ENCODE measurements around the gene COL23A1. TPM values are rescaled to one million over a fixed set of nuclear protein-coding genes. Genes with fewer than 3 reads are reported as not detected.

COL23A1 gene
- total and polyA plus RNA-seq, 2 of the 8 experiments (the other 6 are each of a cell fraction or from before 2014, with no cell fraction given): 3.1 to 4.7 TPM

DNA sequence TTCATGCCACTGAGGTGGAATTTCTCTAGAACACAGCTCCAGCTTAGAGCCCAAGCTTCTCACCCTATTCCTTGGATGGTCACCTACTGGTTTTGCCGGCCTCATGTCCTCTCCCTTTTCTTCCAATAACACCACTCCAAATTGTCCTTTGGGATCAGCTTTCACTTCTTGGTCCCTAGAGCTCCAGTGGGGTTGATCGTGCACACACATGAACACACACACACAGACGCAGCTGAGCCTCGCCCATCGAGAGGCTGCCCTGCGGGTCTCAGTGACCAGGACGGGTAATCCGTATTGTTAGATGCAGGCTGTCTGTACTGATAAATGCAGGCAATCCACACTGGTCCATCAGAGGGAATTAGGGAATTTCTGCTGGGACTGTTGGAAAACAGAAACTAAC lies 6.9 kb downstream of the COL23A1 start:
- Histone ChIP-seq H2BK12ac (ENCODE audit: low read depth, low read length) (no peak overlapping the region), H2BK120ac (replicated peaks; ENCODE audit: low read depth, low read length) (no peak overlapping the region), H3K9ac (replicated peaks in 1 of 4; ENCODE audit: extremely low read depth in 1 of 4, low read depth in 3 of 4, low read length in 3 of 4) (no peak overlapping the region), H3K4me1 (replicated peaks in 1 of 4; ENCODE audit: control insufficient read depth in 3 of 4, insufficient read depth in 4 of 4, low read length in 3 of 4) (peaks cover 0 to 4% (median 2%) of the 10 kb centered on the region in 4 experiments; a peak in 2 of 7 replicates), H4K91ac (replicated peaks; ENCODE audit: insufficient read length, low read length) (no peak overlapping the region), H3K36me3 (ENCODE audit: control insufficient read depth in 2 of 4, insufficient read depth in 4 of 4, low read length in 3 of 4) (no peaks in the 10 kb centered on the region), H3K14ac (ENCODE audit: insufficient read length) (no peak overlapping the region), H2AFZ (ENCODE audit: low read length) (no peak overlapping the region), H3K4ac (replicated peaks; ENCODE audit: insufficient read length, low read depth, low read length) (no peak overlapping the region), H3K56ac (replicated peaks; ENCODE audit: insufficient read length, low read depth, low read length) (no peak overlapping the region), H3K23me2 (ENCODE audit: low read depth, low read length) (no peaks in the 10 kb centered on the region), H4K8ac (ENCODE audit: extremely low read depth, insufficient read depth, low read length) (no peak overlapping the region), H2AK5ac (ENCODE audit: low read depth, low read length) (no peak overlapping the region), H3K23ac (ENCODE audit: insufficient read length) (no peak overlapping the region), H3K4me3 (ENCODE audit: extremely low read depth in 1 of 4, insufficient read depth in 2 of 4, low read depth in 3 of 4, low read length in 4 of 4) (no peak overlapping the region), H3K9me3 (ENCODE audit: insufficient read depth in 2 of 2, low read depth in 1 of 2, low read length in 1 of 2) (peaks cover 2 to 3% of the 10 kb centered on the region in 2 experiments; a peak in 2 of 4 replicates), H4K5ac (ENCODE audit: insufficient read length, low read depth, low read length) (no peak overlapping the region), H3K79me2 (ENCODE audit: control insufficient read depth in 1 of 2, insufficient read depth in 2 of 2, low read length in 2 of 2) (no peaks in the 10 kb centered on the region), H3K27me3 (replicated peaks in 1 of 4; ENCODE audit: control insufficient read depth in 3 of 4, extremely low read depth in 1 of 4, insufficient read depth in 3 of 4, low read length in 3 of 4) (peaks cover 0 to 9% (median 5%) of the 10 kb centered on the region in 4 experiments; a peak in 4 of 7 replicates), H3K27ac (ENCODE audit: low read depth, low read length) (no peak overlapping the region), H2BK20ac (ENCODE audit: low read length) (no peak overlapping the region), H3K79me1 (ENCODE audit: low read depth, low read length) (no peaks in the 10 kb centered on the region), H3K18ac (ENCODE audit: extremely low read depth, low read length) (no peak overlapping the region), H3K4me2 (ENCODE audit: insufficient read depth in 1 of 2, low read depth in 2 of 2, low read length in 2 of 2) (no peak overlapping the region), H4K20me1 (replicated peaks in 1 of 2; ENCODE audit: control insufficient read depth in 1 of 2, insufficient read depth in 2 of 2, low read length in 2 of 2) (peaks cover 0 to 2% of the 10 kb centered on the region in 2 experiments), H2BK15ac (ENCODE audit: low read length) (no peak overlapping the region), H2BK5ac (ENCODE audit: low read depth, low read length) (no peak overlapping the region)
- TF ChIP-seq BRCA1 (IDR thresholded peaks at IDR 0.05; ENCODE audit: low read depth, low read length) (no peak), FOSL1 (IDR thresholded peaks at IDR 0.05; ENCODE audit: insufficient read depth, low read depth, low read length) (no peak), HDAC6 (IDR thresholded peaks at IDR 0.05; ENCODE audit: low read depth, low read length) (no peak)
- CTCF ChIA-PET (ENCODE audit: partially characterized antibody): interaction anchor here (0.7 to 2.7 kb wide), 9 partner anchors 9 to 348 kb away, joined by 3 to 12 read pairs (median 5); no protein-coding TSS in a partner anchor
- DNase-seq (ENCODE audit: low read depth in 1 of 2, low spot score in 2 of 2): no peak
- POLR2A ChIA-PET (ENCODE audit: partially characterized antibody): no interaction called here
- no peak for FAIRE-seq
- WGBS, 2 experiments (ENCODE audit: extremely low coverage in 1 of 2, insufficient coverage in 1 of 2, insufficient read length in 1 of 2, insufficient replicate concordance in 2 of 2, low coverage in 1 of 2, low lambda C conversion rate in 2 of 2, missing lambda C conversion rate in 1 of 2): 93% methylated on average over 8 of the region's 8 CpGs; no CpG with 5 or more reads in 1 of the 2 experiments

Measured in H1 (cell line).